HG03354 (cell line): ENCODE results near the gene TRAF7.
"Not testable (repeated sequence)": the region's sequence is repeated elsewhere in the genome, so short reads cannot be mapped to it uniquely, and the experiment has no call there.

Experiments
- ATAC-seq: cut with Tn5 transposase; IDR thresholded peaks from one replicate; pipeline ENCODE4 v1.9.1; 2021; ENCODE audit warnings: mild to moderate bottlenecking; ENCODE audit not compliant: unreplicated experiment, poor library complexity, severe bottlenecking

Gene TRAF7

DNA sequence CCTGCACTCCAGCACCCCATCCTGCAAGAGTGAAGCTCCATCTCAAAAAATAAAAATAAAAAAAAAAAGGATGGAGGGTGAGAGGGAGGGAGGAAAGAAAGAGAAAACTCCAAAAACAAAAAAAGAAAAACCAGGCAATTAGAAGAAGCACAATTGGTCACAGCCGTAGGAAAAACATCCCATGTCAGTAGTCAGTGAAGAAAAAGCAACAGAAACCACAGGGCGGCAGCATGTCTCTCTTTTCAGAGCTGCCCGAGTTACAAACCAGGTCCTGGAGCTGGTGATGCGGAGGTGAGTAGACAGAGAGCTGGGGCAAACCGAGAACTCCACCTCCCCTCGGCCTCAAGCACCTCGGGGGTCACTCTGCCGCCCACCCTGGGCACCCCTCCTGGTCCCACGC, 34.3 kb upstream of the TRAF7 start:
- ATAC-seq = not testable (repeated sequence)

GRCh38 chr16:2121853-2122252, 33.7 kb upstream of the TRAF7 start:
- ATAC-seq = no peak

DNA sequence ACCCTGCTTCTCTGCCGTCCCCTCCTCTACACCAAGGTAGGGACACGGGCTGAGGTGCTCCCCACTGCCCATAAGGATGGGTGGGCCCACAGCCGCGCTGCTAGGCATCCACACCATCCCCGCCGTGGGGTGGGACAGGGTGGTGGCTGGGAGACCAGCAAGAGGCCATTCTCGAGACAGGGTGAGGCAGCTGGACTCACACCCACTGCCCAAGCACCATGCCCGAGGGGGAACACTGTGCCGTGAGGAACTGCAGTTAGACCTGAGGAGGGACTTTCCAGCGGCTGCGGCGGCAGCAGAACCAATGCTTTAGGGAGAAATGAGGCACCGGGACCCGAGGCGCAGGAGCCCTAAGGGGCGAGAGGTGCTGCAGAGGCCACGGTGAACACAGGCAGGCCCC, 33.2 kb upstream of the TRAF7 start:
- ATAC-seq = no peak

DNA sequence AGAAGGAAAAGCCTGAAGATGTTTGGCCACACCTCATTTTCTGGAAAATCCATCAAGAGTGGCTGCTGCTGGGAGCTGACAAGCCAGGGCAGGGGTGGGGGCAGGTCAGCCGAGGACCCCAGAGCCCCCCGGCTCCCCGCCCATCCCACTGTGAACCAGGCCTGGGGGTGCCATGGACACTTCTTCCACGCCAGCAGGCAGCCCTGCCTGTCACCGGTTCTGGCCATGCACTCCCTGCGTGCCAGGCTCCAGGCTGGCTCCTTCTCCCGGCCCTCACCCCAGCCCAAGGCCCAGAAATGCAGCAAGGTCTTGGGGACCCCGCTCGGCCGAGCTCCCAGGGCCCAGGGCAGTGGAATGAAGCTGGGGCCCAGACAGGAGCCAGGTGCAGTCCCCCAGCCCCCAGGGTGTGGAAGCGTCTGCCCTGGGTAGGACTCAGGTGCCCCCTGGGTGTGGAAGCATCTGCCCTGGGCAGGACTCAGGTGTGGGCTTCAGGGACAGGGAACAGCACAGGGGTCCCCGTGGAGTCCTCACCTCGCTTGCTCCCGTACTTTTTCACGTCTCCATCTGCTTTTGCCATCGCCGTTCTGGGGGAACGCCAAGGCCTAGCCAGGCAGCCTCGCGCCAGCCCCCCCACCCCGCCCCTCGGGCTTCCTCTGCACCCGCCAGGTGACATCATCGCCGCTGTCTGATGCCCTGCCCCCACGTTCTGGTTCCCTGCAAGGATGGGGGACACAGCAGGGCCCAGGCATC, 32.5 kb upstream of the TRAF7 start:
- not testable (repeated sequence) for ATAC-seq

- not testable (repeated sequence) for ATAC-seq
Observed at GRCh38 chr16:2123706-2124376, 31.7 kb upstream of the TRAF7 start.

DNA sequence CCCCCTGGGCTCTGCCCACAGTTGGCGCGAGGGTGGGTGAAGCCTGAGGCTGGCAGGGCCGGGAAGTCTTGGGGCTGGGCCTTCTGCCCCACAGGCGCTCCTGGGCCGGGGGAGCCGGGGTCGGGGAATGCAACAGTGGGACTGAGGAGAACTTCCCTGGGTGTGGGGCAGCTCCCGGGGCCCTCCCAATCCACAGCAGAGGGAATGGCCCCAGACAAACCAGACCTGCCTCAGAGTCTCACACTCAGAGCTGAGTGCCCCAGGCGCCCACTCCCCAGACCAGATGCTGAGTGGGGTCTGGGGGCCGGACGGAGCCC, 31.2 kb upstream of the TRAF7 start:
- not testable (repeated sequence) for ATAC-seq

DNA sequence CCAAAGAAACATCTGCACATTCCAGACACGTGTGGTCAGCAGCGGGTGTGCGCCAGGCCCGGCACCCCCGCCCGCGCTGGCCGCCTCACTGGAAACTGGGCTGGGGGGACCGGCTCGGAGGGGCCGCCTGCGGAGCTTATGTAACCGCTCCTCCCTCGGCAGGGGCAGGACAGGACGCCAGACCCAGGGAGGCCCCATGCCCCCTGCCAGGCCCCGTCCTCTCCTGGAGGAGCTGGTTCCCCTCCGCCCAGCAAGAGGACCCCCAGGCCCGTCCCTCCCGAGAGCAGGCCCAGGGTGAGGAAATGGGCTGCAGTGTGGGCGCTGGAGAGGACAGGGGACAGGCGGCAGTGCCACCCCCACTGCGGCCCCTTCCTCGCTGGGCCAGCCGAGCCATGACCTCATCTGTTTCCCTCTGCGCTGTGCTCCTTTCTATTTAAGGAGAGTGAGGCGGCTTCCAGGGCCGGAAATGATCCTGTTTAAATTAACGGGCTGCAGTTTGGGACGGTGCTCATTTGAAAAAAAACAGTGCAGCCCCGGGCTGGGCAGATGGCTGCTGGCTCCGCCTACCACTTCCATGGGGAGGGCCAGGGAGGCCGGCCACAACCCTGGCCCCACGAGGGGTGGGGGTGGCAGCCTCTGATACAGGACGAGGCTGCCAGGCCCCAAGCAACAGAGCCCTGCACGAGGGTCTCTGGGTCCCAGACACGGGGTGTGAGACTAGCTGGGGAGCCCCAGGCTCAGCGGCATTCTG, 30.7 kb upstream of the TRAF7 start:
- not testable (repeated sequence) for ATAC-seq

- ATAC-seq = not testable (repeated sequence)
Observed at GRCh38 chr16:2125609-2126008, 30.0 kb upstream of the TRAF7 start.

DNA sequence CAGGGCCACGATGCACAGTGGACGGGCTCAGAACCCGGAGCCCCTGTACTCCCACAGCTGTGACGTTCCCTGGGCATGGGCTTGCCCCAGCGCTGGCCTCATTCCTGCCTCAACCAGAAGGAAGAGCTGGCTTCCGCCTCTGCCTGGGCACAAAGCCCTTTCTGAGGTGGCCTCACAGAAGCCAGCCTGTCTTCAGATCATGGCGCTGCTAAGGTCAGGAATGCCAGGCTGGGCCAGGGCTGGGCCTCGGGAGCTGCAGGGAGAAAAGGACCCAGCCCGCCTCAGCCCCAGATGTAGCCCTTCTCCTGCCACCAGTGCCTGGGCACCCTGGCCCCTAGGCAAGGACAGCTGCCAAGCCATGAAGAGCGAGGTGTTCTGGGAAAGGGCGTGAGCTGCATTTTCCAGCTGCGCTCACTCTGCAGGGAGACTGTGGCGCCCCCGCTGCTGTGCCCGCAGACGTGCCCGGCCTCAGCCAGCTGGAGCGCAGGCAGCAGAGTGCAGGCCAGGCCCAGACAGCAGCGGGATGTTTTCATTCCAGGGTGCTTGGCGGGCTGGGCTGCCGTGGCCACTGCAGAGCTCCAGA, 29.3 kb upstream of the TRAF7 start:
- not testable (repeated sequence) for ATAC-seq

GRCh38 chr16:2126928-2127556, 28.5 kb upstream of the TRAF7 start:
- ATAC-seq = not testable (repeated sequence)

- not testable (repeated sequence) for ATAC-seq
Observed at GRCh38 chr16:2127630-2128280, 27.8 kb upstream of the TRAF7 start.

DNA sequence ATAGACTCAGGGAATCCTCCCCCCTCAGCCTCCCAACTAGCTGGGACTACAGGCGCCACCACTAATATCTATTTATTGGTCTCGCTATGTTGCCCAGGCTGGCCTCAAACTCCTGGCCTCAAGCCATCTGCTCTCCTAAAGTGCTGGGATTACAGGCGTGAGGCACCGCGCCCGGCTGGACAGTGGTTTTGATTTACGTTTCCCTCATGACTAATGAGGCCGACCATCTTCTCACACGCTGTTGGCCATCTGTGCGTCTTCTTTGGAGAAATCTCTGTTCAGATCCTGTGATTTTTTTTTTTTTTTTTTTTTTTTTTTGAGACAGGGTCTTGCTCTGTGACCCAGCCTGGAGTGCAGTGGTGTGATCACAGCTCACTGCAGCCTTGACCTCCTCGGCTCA, 26.3 kb upstream of the TRAF7 start:
- not testable (repeated sequence) for ATAC-seq

DNA sequence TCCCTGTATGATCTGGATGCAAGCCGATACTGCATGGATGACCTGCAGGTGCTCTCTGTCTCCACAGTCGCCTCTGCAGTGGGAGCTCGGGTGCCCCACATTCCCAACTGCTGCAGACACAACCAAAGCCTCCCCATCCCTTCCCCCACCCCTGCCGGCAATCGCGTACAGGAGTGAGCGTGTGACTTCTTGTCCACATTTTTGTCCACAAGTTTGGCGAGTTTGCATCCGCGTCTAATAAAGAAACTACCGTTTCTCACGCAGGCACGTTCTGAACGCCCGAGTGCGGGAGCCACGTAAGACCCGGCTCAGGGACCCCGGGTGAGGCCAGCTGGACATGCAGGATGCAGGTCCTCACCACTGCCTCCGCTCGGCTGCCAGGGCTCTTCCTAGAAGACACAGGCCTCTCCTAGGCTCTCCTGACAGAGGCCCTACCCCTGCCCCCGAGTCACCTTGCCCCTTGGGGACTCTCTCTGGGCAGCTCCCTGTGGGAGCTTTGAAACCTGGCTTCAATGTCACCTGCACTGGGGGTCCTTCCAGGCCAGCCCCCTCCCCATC, 25.6 kb upstream of the TRAF7 start:
- ATAC-seq = not testable (repeated sequence)

- not testable (repeated sequence) for ATAC-seq
Observed at GRCh38 chr16:2133797-2134196, 21.8 kb upstream of the TRAF7 start.

GRCh38 chr16:2135071-2135470, 20.5 kb upstream of the TRAF7 start:
- ATAC-seq = not testable (repeated sequence)

GRCh38 chr16:2135770-2136490, 19.7 kb upstream of the TRAF7 start, which contains the start of gene PKD1:
PKD1 (minus strand) TSS chr16:2135898; CDS start chr16:2135689, 209 bp downstream.
- ATAC-seq = not testable (repeated sequence)

DNA sequence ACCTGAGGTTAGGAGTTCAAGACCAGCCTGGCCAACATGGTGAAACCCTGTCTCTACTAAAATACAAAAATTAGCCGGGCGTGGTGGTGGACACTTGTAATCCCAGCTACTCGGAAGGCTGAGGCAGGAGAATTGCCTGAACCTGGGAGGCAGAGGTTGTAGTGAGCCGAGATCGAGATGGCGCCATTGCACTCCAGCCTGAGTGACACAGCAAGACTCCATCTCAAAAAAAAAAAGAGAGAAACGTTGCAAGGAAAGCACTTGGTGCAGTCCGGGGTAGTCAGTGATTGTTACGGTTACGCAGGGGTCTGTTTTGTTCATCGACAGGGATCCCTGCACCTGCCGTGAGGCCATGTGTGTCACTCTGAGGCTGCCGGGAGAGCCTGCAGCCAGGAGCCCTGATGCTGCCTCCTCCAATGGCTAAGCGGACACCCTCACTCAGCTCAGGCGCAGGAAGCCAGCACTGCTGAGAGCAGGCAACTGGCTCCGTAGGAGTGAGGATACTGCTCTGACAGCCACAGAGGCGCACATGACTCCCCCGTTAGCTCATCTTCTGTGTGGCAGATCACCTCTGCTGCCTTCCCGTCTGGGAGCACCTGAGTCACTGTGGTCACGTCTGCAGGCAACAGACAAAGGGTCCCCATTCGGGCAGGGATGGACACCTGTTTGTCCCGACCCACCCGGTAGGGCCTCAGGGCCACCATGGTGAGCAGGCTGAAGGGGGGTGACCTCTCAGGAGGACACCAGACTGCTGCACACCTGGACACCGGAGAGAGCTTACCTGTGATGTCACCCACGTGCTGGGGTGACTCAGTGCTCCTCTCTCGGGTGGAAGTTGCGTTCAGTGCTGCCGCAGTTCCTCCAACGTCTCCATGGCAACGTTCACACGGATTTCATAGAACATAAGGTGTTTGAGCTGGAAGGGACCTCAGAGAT, 12.4 kb upstream of the TRAF7 start:
- ATAC-seq = no peak
